GM21528 (cell line): ENCODE results near the gene PTGS2.

ENCODE experiments used
- ATAC-seq: cut with Tn5 transposase; IDR thresholded peaks from one replicate; pipeline ENCODE4 v1.9.1; 2021; ENCODE audit warnings: mild to moderate bottlenecking, moderate library complexity; ENCODE audit not compliant: unreplicated experiment, low FRiP score

Gene PTGS2

DNA sequence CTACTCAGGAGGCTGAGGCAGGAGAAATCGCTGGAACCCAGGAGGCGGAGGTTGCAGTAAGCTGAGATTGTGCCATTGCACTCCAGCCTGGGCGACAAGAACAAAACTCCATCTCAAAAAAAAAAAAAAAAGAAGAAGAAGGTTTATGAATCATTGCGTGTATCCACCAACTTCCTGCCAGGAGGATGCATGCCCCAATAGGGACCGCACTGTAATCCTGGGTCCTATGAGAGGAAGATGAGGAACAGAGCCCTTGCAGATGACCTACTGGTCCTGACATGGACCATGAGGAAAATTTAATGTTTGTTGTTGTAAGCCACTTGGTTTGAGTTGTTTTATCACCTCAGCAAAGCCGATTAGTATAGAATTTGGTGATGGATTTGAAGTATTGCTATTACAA lies 56.7 kb downstream of the PTGS2 start:
- ATAC-seq = no peak
